IMR-90 (cell line): ENCODE results near the gene ARSH. TPM values are rescaled to one million over a fixed set of nuclear protein-coding genes. Genes with fewer than 3 reads are reported as not detected.

ENCODE experiments used
- ATAC-seq: fragments of 200-7000 bp; cut with Tn5 transposase; 2 replicates; pipeline ENCODE4 v1.9.1; 2020; ENCODE audit warnings: low read depth, mild to moderate bottlenecking, moderate library complexity
- BruUV-seq: library from RNA; stranded (reverse); fragments of 400-500 nt; replicated peaks from 2 replicates; lab custom pipeline; 2021; lab: Mats Ljungman, UMichigan
- CTCF ChIA-PET: fragments of 300-600 bp; formaldehyde crosslinking; extraction: SDS; loops from one replicate; lab custom pipeline; 2021; ENCODE audit warnings: antibody characterized with exemption; lab: Yijun Ruan, JAX
- POLR2A ChIA-PET: fragments of 300-600 bp; sonication (Branson Sonifier 250); formaldehyde crosslinking; loops from one replicate; lab custom pipeline; 2022; ENCODE audit warnings: antibody characterized with exemption; ENCODE audit not compliant: unreplicated experiment; lab: Charles Lee
- DNase-seq: peaks from one replicate; pipeline ENCODE4 v3.0.0; 2013
- H2AFZ ChIP-seq: replicated peaks from 2 replicates; pipeline ENCODE3; 2013; ENCODE audit warnings: low read length, mild to moderate bottlenecking; ENCODE audit not compliant: poor library complexity
- H2AK5ac ChIP-seq: 2 replicates; pipeline ENCODE4 v1.6.1; 2013; ENCODE audit warnings: low read depth, low read length, inconsistent platforms
- H2AK9ac ChIP-seq: replicated peaks from 2 replicates; pipeline ENCODE3; 2013; ENCODE audit warnings: mild to moderate bottlenecking, low read depth, low read length, moderate library complexity; ENCODE audit not compliant: poor library complexity
- H2BK120ac ChIP-seq: 2 replicates; pipeline ENCODE4 v1.6.1; 2013; ENCODE audit warnings: low read depth, low read length, inconsistent platforms
- H2BK15ac ChIP-seq: 3 replicates; pipeline ENCODE4 v1.6.1; 2013; ENCODE audit warnings: low read depth, low read length, inconsistent platforms
- H2BK20ac ChIP-seq: 2 replicates; pipeline ENCODE4 v1.6.1; 2013; ENCODE audit warnings: low read depth, mild to moderate bottlenecking, inconsistent platforms, low read length, moderate library complexity
- H2BK5ac ChIP-seq: 2 replicates; pipeline ENCODE4 v1.6.1; 2013; ENCODE audit warnings: mild to moderate bottlenecking, low read depth, low read length, inconsistent platforms; ENCODE audit not compliant: poor library complexity, severe bottlenecking
- H3K14ac ChIP-seq: replicated peaks from 2 replicates; pipeline ENCODE4 v1.6.1; 2013; ENCODE audit warnings: low read depth, low read length, inconsistent platforms
- H3K18ac ChIP-seq: 2 replicates; pipeline ENCODE4 v1.6.1; 2013; ENCODE audit warnings: low read depth, low read length, control low read depth
- H3K23ac ChIP-seq: 2 replicates; pipeline ENCODE4 v1.6.1; 2013; ENCODE audit warnings: low read depth, low read length, inconsistent platforms
- H3K27ac ChIP-seq: 2 replicates; pipeline ENCODE4 v1.5.1; 2013; ENCODE audit warnings: mild to moderate bottlenecking, control low read depth, low read length; ENCODE audit not compliant: insufficient read depth
- H3K27me3 ChIP-seq: 2 replicates; pipeline ENCODE4 v1.6.1; 2013; ENCODE audit warnings: low read length; ENCODE audit not compliant: control insufficient read depth, insufficient read depth
- H3K36me3 ChIP-seq: 2 replicates; pipeline ENCODE4 v1.6.1; 2013; ENCODE audit warnings: low read length, mixed read lengths; ENCODE audit not compliant: control insufficient read depth, insufficient read depth
- H3K4ac ChIP-seq: 2 replicates; pipeline ENCODE4 v1.6.1; 2013; ENCODE audit warnings: low read depth, low read length, inconsistent platforms
- H3K4me1 ChIP-seq: 2 replicates; pipeline ENCODE4 v1.6.1; 2013; ENCODE audit warnings: low read length, mixed read lengths; ENCODE audit not compliant: control insufficient read depth, insufficient read depth
- H3K4me2 ChIP-seq: 2 replicates; pipeline ENCODE4 v1.6.1; 2013; ENCODE audit warnings: low read depth, mild to moderate bottlenecking, control low read depth, low read length, moderate library complexity
- H3K4me3 ChIP-seq: 2 replicates; pipeline ENCODE4 v1.5.1; 2013; ENCODE audit warnings: low read depth, mild to moderate bottlenecking, control low read depth, low read length, moderate library complexity; ENCODE audit not compliant: insufficient read depth
- H3K56ac ChIP-seq: 2 replicates; pipeline ENCODE4 v1.6.1; 2013; ENCODE audit warnings: low read length, inconsistent platforms; ENCODE audit not compliant: insufficient read depth; ENCODE audit errors: extremely low read depth
- H3K79me1 ChIP-seq, 2 experiments: 2 replicates each; pipeline ENCODE4 v1.6.1; 2013; ENCODE audit warnings: low read length in 2 of 2, inconsistent platforms in 1 of 2, low read depth in 1 of 2
- H3K9ac ChIP-seq: 2 replicates; pipeline ENCODE4 v1.6.1; 2013; ENCODE audit warnings: low read depth, low read length, control low read depth
- H3K9me1 ChIP-seq: 2 replicates; pipeline ENCODE4 v1.6.1; 2013; ENCODE audit warnings: low read length, inconsistent platforms; ENCODE audit not compliant: insufficient read depth
- H3K9me3 ChIP-seq: 2 replicates; pipeline ENCODE4 v1.6.1; 2013; ENCODE audit warnings: low read length; ENCODE audit not compliant: control insufficient read depth, insufficient read depth
- H4K20me1 ChIP-seq: 2 replicates; pipeline ENCODE4 v1.6.1; 2013; ENCODE audit warnings: low read length, inconsistent platforms; ENCODE audit not compliant: insufficient read depth
- H4K5ac ChIP-seq: 2 replicates; pipeline ENCODE4 v1.6.1; 2013; ENCODE audit warnings: mild to moderate bottlenecking, low read depth, low read length, control low read depth
- H4K8ac ChIP-seq, 2 experiments: 2 replicates each; pipeline ENCODE4 v1.6.1; 2013; ENCODE audit warnings: low read depth in 2 of 2, low read length in 2 of 2, control low read depth in 1 of 2, inconsistent platforms in 1 of 2
- H4K91ac ChIP-seq: 2 replicates; pipeline ENCODE4 v1.6.1; 2013; ENCODE audit warnings: low read depth, low read length, inconsistent platforms; ENCODE audit not compliant: insufficient read depth
- CEBPB ChIP-seq: IDR thresholded peaks from 2 replicates; pipeline ENCODE4 v1.6.1; 2012; ENCODE audit warnings: low read depth, low read length, improper control_type of control experiment
- CHD1 ChIP-seq: IDR thresholded peaks from 2 replicates; pipeline ENCODE4 v1.6.1; 2012; ENCODE audit warnings: low read depth, low read length, improper control_type of control experiment
- FOS ChIP-seq: fragments of 150-350 bp; IDR thresholded peaks from 2 replicates; pipeline ENCODE4 v1.6.1; 2016; ENCODE audit warnings: low read depth, low read length
- MXI1 ChIP-seq: IDR thresholded peaks from 2 replicates; pipeline ENCODE4 v1.6.1; 2012; ENCODE audit warnings: low read depth, mild to moderate bottlenecking, low read length, moderate library complexity, borderline replicate concordance
- POLR2A ChIP-seq: IDR thresholded peaks from 2 replicates; pipeline ENCODE4 v1.6.1; 2012; ENCODE audit warnings: mild to moderate bottlenecking, low read depth, low read length
- RAD21 ChIP-seq: IDR thresholded peaks from 2 replicates; pipeline ENCODE4 v1.6.1; 2012; ENCODE audit warnings: low read length, improper control_type of control experiment
- SMC3 ChIP-seq: fragments of 150-350 bp; IDR thresholded peaks from 2 replicates; pipeline ENCODE4 v1.6.1; 2016; ENCODE audit warnings: low read depth, mild to moderate bottlenecking, antibody characterized with exemption, low read length, moderate library complexity
- WGBS, 2 experiments: methylation state at CpG; one replicate each; pipeline versions ENCODE4 v1.1.5 to v1.1.7; 2013; ENCODE audit warnings: missing lambda C conversion rate in 2 of 2; ENCODE audit not compliant: insufficient read length in 1 of 2; ENCODE audit errors: extremely low coverage in 2 of 2; 5-methylcytosine and 5-hydroxymethylcytosine counted together
- dilution Hi-C: fragments of 300-500 bp; cut with HindIII; formaldehyde crosslinking; loops from one replicate; pipeline ENCODE4 v1.14.3; 2018; ENCODE audit warnings: low sequenced_read_pairs; ENCODE audit not compliant: unreplicated experiment
- in situ Hi-C: fragments of 300-500 bp; cut with MboI; formaldehyde crosslinking; loops from 3 replicates; pipeline ENCODE4 v1.14.3; 2019; ENCODE audit warnings: low sequenced_read_pairs, inconsistent platforms, mixed read lengths
- intact Hi-C: fragments of 100-400 bp; cut with micrococcal nuclease; formaldehyde crosslinking; loops from 2 replicates; pipeline ENCODE4 v1.10.0; 2022
- polyA plus RNA-seq, 3 experiments: library from polyadenylated mRNA; depleted of rRNA; stranded (reverse); fragments of >200 nt; gene quantifications; 2 replicates each; pipeline ENCODE4 v1.2.3, GENCODE V29; 2012; ENCODE audit warnings: low replicate concordance in 1 of 3
- total RNA-seq: library from RNA; depleted of rRNA; stranded (reverse); fragments of >200 nt; gene quantifications from 2 replicates; pipeline ENCODE4 v1.2.3, GENCODE V29; 2012

ARSH gene
- total and polyA plus RNA-seq, 2 of the 4 experiments (the other 2 are of a cell fraction): not detected

- H3K9me1 ChIP-seq: no peaks in the 10 kb centered on the region
- BruUV-seq: no TSS peak
- no peak overlapping the region for H2BK15ac ChIP-seq
- no peak overlapping the region for H4K8ac ChIP-seq
- no peaks in the 10 kb centered on the region for H3K27me3 ChIP-seq
- no peak overlapping the region for H3K4ac ChIP-seq
- no peak overlapping the region for H2AK9ac ChIP-seq
- no peak overlapping the region for H2BK20ac ChIP-seq
- no peak for DNase-seq
- in situ Hi-C loops: no loop called here
- ChIA-PET POLR2A (no interaction called here), CTCF (no interaction called here)
- H3K4me3 ChIP-seq: no peak overlapping the region
- H2AK5ac ChIP-seq: no peak overlapping the region
- H3K4me2 ChIP-seq: no peak overlapping the region
- no peaks in the 10 kb centered on the region for H3K79me1 ChIP-seq
- H3K18ac ChIP-seq: no peak overlapping the region
- no peak overlapping the region for H3K9ac ChIP-seq
- H3K23ac ChIP-seq: no peak overlapping the region
- H3K36me3 ChIP-seq: no peaks in the 10 kb centered on the region
- intact Hi-C loops: no loop called here
- H3K56ac ChIP-seq: no peak overlapping the region
- H3K14ac ChIP-seq: no peak overlapping the region
- no peak overlapping the region for H4K5ac ChIP-seq
- H4K91ac ChIP-seq: no peak overlapping the region
- no peak overlapping the region for H3K27ac ChIP-seq
- H2AFZ ChIP-seq: no peak overlapping the region
- H2BK120ac ChIP-seq: no peak overlapping the region
- H2BK5ac ChIP-seq: no peak overlapping the region
- no peaks in the 10 kb centered on the region; the same call in 1 of the 2 replicates for H3K9me3 ChIP-seq
- dilution Hi-C loops: no loop called here
- no peak for ATAC-seq
- H4K20me1 ChIP-seq: no peaks in the 10 kb centered on the region
- no peaks in the 10 kb centered on the region for H3K4me1 ChIP-seq
- no peak for TF ChIP-seq POLR2A
- TF ChIP-seq RAD21: no peak
- TF ChIP-seq FOS: no peak
- no peak for TF ChIP-seq CEBPB
- no peak for TF ChIP-seq MXI1
- no peak for TF ChIP-seq SMC3
- no peak for TF ChIP-seq CHD1
- 0% methylated on average over 1 of the region's 1 CpG; no CpG with 5 or more reads in 1 of the 2 experiments for WGBS, 2 experiments
Observed at GRCh38 chrX:3075959-3076358, 69.6 kb downstream of the ARSH start.
